D341Med (cell line): ENCODE data around the gene ARPC4.
A peak's percentile ranks its signal among the peaks of the same experiment; 100 is the strongest.

Experiments used
- DNase-seq: peaks from one replicate; pipeline ENCODE4 v3.0.0; 2012; ENCODE audit warnings: low spot score

Gene ARPC4

GRCh38 chr3:9793161-9793781 lies 389 bp downstream of the ARPC4 start:
- DNase-seq = no peak

GRCh38 chr3:9794400-9794799 lies 1.5 kb downstream of the ARPC4 start:
- no peak for DNase-seq

- DNase-seq = no peak
These were observed 2.3 kb downstream of the ARPC4 start for GRCh38 chr3:9795207-9795606.

GRCh38 chr3:9797196-9797945 lies 4.5 kb downstream of the ARPC4 start:
- DNase-seq = no peak

DNA sequence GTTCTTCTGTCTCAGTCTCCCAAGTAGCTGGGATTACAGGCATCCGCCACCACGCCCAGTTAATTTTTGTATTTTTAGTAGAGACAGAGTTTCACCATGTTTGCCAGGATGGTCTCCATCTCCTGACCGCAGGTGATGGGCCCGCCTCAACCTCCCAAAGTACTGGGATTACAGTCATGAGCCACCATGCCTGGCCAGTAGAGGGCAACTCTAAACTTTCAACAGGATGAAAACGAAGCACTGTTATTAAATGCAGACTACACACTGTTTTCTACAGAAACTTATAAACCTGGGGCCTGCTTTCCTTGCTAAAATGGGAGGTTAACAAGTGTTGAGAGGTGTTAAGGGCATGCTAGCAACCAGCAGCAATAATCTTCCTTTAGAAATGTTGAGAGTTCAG lies 7.6 kb downstream of the ARPC4 start:
- DNase-seq = no peak

GRCh38 chr3:9803494-9803893 lies 10.6 kb downstream of the ARPC4 start:
- DNase-seq = no peak

GRCh38 chr3:9804996-9805395 lies 12.1 kb downstream of the ARPC4 start:
- no peak for DNase-seq

DNA sequence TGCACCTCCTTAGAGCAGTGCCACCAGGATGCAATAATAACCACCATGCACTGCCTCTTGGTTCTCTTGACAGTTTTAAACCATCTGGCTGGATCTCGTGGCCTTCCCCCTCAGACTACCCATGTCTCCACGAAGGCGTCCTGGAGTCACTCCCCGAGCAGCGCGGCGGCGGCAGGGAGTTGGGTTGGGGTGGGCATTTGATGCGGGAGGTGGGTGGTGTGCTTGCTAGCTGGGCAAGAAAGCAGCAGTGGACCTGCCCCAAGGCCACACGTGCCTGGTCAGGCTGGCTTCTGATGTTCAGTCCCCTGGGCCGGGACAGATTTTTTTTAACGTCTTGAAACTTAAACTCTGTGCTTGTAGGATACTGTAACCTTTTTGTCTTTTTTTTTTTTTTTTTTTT lies 13.3 kb downstream of the ARPC4 start:
- no peak for DNase-seq

DNA sequence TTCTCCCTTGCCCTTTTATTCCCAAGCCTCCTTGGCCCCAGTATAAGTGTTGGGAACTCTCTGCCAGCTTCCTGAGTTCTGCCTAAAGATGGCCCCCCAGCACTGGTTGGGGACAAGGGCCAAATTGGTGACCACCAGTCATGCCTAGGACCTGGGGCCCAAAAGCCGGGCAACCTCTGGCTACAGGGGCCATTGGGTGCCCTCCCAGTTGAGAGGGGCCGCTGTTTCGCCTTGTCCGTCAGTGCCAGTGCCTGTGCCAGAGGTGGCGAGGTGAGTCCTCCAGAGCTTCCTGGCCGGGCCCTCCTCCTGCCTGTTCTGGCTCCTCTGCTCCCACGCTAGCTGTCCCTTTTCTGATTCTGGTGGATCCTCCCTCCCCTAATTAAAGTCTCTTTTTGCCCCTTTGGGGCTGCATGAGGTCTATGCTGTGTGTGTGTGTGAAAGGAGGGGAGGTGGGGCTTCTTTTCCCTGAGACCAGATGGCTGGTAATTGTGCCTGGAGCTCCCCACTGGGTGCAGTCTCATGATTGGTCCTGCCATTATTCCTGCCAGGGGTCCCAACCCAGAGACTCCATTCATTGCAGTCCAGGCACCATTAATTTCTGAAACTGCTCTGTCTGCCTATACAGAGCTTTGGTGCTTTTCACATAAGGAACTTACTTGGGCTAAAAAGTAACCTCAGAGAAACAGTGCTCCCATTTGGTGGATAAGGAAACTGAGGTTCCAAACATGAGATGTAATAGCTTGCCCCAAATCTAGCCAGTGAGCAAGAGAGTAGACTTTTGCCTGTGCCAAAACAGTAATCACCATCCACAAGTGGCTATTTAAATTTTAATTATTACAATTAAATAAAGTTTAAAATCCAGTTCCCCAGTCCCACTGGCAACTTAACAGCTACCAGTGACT lies 14.1 kb downstream of the ARPC4 start:
- no peak for DNase-seq

GRCh38 chr3:9807981-9808344 lies 15.1 kb downstream of the ARPC4 start:
- no peak for DNase-seq

DNA sequence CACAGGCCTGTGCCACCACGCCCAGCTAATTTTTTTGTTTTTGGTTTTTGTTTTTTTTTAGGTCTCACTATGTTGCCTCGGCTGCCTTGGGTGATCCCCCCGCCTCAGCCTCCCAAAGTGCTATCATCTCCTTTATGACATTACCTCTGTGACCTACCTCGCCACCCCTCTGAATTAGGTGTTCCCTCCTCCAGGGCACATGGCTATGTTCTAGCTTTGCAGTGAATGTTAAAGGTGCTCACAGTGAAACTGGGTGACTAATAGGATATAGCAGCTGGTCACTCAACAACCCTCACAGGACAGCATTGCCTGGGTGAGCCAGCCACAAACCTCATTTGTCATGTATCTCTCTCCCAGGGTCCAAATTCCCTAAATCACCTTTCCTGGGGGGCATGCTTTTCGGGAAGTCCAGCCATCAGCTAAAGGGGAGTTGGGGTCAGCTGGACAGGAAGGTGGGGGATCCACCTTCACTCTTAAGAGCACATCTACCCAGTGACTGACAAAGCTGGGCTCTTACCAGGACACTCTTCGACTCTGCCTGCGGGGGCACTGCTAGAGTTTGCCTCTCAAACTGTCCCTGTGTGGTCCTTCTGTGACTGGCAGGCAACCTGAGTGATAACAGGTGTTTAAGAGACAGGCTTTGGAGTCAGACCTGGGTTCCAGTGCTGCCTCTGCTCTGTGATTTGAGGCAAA lies 15.6 kb downstream of the ARPC4 start:
- peak; percentile 68 for DNase-seq

DNA sequence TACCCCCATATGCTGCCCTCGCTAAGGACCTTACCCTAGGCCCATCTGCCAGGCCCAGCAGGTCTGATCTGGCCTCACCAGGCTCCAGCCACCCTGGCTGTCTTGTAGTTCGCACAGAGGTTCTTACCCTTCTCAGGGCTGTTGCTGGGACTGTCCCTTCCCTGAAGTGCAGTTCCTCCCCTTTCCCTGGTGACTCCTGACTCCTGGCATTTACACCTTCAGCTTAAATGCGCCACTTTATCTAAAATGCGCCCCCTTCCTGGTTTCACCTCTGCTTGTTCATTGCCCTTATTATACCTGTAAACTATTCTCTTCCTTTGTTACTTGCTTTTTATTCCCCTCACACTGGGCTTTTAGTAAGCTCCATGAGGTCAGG lies 16.3 kb downstream of the ARPC4 start:
- DNase-seq = peak; percentile 44

- peak; percentile 88 for DNase-seq
These were observed 16.9 kb downstream of the ARPC4 start, which contains the start of gene TTLL3 for GRCh38 chr3:9809615-9810432. Gene TTLL3, plus strand, starts transcription at chr3:9810262. Its CDS starts 400 bp downstream, at chr3:9810662.

GRCh38 chr3:9810433-9810770 lies 17.5 kb downstream of the ARPC4 start:
- no peak for DNase-seq

DNA sequence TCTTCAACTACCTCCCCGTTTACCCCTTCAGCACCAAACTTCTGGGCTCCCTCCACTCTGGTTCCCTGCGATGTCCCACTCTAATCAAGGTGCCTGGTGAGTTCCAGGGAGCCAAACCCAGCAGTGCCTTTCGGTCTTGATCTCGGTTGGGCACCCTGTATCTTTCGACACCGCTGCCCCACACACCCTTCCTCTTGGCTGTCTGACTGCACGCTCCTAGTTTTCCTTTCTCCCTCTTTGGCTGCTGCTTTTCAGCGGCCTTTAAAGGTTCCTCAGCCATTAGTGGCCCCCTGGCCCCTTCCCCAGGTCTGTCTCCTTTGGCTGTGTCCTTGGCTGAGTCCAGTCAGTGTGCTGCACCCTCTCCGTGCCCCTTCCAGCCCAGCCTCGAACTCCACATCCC lies 18.0 kb downstream of the ARPC4 start:
- DNase-seq = peak; percentile 31

DNA sequence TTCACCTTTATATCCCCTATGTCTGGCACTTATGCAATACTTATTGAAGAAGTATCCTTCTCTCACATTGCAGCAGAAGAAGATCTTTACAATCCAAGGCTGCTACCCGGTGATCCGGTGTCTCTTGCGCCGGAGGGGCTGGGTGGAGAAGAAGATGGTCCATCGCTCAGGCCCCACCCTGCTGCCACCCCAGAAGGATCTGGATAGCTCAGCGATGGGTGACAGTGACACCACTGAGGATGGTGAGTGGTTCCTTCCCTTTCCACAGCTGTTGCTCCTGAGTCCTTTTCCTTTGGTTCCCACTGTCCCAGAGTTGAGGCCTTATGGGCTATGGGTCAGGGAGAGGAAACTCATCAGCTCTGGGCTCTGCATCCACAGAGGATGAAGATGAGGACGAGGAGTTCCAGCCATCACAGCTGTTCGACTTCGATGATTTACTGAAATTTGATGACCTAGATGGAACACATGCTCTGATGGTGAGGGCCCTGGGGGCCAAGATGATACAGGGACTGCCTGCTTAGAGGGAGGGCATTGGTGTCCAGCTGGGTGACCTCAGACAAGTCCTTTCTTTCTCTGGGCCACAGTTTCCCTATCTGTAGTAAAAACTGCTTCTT lies 20.1 kb downstream of the ARPC4 start:
- DNase-seq = peak; percentile 21

DNA sequence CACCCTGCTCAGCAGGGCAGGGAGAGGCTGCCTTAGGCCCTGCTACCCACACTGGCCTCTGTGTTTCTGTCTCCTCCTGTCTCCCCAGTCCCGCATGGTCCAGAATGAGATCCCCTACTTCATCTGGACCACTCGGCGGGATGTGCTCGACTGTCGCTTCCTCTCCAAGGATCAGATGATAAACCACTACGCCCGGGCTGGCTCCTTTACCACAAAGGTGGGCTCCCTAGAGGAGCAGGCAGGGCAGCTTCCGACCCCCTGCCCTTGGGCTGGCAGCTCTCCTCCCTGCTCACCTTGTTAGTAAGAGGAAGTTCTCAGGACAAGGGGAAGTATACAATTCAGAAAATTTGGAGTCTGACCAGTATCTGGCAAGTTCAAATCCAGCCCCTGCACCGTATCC lies 23.1 kb downstream of the ARPC4 start:
- DNase-seq = peak; percentile 15

- DNase-seq = no peak
These were observed 24.6 kb downstream of the ARPC4 start for GRCh38 chr3:9817436-9817835.

- DNase-seq = no peak
These were observed 25.9 kb downstream of the ARPC4 start for GRCh38 chr3:9818666-9819335.

- DNase-seq = no peak
These were observed 27.7 kb downstream of the ARPC4 start for GRCh38 chr3:9820543-9820942.
